ENCODE data around the gene STX1B.

Gene STX1B

DNA sequence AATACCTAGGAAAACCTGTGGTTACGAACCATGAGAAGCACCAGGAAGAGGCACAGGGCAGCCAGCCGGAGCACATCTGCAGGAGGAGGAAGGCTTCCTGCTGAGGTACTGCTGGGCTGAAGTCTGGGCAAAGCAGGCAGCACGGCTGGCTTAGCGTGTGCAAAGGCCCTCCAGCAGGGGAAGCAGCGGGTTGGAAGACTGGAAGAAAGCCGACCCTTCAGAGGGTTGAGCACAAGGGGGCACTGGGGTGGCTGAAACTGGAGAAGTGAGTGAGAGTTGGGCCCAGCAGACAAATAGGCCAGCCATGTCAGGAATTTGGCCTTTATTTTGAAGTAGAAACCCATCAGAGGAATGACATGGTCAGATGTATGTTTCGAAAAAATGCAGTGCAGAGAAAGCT, 37.6 kb downstream of the STX1B start:
- DNase-seq, result no peak

DNA sequence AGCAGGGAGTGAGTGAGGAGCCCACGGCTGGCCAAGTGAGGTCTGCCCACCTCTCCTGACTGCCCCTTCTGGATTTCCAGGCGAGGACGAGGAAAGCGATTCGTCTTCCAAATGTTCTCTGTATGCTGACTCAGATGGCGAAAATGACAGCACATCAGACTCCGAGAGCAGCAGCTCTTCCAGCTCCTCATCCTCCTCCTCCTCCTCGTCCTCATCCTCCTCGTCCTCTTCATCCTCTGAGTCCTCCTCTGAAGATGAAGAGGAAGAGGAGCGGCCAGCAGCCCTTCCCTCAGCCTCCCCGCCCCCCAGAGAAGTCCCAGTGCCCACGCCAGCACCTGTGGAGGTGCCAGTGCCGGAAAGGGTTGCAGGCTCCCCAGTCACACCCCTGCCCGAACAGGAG, 39.1 kb downstream of the STX1B start:
- DNase-seq, result no peak

DNA sequence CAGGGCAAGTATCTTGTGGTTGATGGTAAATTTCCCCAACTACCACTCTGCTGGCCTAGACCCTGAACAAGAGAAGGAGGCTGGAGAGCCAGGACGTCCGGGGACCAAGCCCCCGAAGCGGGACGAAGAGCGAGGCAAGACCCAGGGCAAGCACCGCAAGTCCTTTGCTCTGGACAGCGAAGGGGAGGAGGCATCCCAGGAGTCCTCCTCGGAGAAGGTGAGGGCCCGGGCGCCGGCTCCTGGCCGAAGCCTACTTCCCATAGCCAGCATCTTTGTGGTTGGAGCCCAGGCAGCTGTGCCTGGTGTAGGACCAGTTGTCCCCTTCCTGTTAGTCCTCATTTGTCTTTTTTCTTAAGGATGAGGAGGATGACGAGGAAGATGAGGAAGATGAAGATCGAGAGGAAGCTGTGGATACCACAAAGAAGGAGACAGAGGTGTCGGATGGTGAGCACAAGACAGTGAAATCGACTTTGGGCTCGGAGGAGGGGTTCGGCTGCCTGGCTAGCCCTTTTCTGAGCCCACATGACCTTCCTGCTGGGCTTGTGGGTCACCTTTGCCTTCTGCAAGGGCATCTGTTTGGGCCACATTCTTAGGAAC, 41.1 kb downstream of the STX1B start:
- DNase-seq, result no peak

DNA sequence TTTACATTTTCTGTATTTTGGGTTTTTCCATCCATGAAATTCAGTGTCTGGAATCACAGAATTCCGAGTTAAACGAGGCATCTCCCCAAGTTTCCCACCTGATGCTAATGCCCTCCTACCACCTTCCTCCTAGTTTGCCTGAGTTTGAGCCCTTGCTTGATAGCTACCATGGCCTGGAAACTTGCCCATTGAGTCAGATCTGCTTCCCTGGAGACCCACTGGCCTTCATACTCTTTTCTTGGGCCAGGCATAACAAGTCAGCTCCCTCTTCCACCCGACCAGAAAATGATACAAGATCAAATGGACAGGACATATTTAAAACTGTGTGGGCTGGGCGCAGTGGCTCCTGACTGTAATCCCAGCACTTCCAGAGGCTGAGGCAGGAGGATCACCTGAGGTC, 42.6 kb downstream of the STX1B start:
- DNase-seq, result no peak

DNA sequence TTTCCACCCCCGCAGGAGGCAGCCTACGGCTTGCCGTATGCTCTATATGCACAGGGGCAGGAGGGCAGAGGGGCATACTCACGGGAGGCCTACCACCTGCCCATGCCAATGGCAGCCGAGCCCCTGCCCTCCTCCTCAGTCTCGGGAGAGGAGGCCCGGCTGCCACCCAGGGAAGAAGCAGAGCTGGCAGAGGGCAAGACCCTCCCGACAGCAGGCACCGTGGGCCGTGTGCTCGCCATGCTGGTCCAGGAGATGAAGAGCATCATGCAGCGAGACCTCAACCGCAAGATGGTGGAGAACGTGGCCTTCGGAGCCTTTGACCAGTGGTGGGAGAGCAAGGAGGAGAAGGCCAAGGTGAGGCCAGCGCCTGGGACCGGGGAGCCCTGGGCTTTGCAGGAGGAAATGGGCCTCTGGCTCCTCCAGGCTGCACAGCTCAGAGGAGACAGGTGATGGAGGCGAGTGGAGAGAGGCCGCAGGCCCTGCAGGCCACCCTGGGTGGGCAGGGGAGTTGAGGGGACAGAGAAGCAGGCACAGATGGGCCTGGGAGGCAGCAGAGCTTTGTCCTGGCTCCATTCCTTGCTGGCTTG, 44.3 kb downstream of the STX1B start:
- no peak for DNase-seq

DNA sequence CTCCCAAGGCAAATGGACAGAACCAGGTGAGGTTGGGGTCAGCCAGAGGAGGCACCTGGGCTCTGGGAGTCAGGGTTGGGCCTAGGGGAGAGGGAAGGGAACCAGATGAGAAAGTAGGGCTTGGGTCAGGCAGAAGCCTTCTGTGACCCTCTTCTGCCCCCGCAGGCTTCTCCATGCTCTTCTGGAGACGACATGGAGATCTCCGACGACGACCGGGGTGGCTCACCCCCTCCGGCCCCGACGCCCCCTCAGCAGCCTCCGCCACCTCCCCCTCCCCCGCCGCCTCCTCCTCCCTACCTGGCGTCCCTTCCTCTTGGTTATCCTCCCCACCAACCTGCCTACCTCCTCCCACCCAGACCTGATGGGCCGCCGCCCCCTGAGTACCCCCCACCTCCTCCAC, 45.0 kb downstream of the STX1B start:
- DNase-seq, result no peak

DNA sequence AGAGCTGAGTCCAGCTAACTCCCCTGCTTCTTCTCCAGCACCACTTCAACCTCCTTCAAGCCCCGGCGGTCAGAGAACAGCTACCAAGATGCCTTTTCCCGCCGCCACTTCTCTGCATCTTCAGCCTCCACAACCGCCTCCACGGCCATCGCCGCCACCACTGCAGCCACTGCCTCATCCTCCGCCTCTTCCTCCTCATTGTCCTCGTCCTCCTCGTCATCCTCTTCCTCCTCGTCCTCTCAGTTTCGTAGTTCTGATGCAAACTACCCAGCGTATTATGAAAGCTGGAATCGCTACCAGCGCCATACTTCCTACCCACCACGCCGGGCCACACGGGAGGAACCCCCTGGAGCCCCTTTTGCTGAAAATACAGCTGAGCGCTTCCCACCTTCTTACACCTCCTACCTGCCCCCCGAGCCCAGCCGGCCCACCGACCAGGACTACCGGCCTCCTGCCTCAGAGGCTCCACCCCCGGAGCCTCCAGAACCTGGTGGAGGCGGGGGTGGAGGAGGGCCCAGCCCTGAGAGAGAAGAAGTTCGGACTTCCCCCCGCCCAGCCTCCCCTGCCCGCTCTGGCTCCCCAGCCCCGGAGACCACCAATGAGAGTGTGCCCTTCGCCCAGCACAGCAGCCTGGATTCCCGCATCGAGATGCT, 45.7 kb downstream of the STX1B start:
- DNase-seq, result no peak

DNA sequence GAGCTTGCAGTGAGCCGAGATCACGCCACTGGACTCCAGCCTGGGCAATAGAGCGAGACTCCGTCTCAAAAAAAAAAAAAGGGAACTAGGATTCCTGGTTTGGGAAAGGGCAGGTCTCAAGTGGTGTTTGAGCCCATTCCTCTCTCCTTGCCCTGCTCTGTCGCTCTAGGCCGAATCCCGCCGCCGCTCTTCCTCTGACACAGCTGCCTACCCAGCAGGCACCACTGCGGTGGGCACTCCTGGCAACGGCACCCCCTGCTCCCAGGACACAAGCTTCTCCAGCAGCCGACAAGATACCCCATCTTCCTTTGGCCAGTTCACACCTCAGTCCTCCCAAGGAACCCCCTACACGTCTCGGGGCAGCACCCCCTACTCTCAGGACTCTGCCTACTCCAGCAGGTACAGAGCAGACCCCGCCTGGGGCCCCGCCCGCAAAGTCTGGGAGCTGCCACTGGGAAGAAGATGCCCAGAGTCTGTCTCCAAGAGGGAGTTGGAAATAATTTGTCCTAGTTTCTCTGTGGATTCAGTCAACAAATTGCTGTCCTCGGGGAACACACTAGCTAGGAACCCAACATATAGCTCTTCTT, 46.4 kb downstream of the STX1B start:
- no peak for DNase-seq

DNA sequence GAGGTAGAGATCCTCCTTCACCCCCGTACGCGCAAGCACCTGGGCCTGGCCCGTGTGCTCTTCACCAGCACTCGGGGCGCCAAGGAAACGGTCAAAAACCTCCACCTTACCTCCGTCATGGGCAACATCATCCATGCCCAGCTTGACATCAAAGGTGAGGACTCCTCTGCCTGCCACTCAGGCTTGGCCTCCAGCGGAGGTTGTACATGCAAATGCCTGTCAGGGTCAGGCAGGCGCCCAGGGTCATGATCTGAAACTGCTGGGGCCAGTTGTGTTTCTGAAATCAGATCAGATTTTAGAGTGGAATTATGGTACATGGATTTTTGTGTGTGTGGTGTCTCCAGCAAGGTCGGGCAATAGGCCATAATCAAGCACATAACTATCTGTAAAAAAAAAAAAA, 49.1 kb downstream of the STX1B start:
- DNase-seq, result no peak

DNA sequence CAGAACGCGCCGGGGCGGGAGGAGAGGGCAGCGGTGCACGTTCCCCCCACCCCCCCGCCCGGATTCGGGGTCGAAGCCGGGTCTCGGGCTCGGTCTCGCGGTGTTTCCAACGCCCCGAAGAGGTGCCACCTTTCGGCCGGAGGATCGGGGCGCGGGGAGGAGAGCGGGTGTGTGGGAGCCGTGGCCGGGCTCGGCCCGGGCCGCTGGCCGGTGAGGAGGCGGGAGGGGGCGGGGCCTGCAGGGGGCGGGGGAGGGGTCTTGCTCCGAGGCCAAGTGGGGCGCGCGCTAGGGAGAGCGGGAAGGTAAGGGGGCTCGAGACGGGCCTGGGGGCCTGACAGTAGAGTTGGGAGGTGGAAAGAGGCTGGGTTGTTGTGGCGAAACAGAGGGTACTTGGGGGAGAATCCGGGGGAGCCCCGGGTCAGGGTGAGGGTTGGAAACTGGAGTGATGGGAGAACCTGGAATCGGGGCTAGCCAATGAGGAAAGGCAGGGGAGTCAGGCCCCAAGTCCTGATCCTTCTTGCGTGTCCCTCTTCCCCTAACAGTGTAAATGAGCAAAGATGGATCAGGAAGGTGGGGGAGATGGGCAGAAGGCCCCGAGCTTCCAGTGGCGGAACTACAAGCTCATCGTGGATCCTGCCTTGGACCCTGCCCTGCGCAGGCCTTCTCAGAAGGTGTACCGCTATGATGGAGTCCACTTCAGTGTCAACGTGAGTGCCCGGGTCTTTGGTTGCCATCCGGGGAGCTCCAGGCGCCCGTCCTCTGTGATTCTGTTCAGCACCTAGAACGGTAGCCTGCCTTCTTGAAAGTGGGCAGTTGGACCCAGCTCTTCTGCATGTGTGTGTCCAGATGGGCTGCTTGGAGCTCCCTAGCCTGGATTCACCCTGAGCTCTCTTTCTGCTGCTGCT, 52.0 kb downstream of the STX1B start:
- DNase-seq, result no peak

DNA sequence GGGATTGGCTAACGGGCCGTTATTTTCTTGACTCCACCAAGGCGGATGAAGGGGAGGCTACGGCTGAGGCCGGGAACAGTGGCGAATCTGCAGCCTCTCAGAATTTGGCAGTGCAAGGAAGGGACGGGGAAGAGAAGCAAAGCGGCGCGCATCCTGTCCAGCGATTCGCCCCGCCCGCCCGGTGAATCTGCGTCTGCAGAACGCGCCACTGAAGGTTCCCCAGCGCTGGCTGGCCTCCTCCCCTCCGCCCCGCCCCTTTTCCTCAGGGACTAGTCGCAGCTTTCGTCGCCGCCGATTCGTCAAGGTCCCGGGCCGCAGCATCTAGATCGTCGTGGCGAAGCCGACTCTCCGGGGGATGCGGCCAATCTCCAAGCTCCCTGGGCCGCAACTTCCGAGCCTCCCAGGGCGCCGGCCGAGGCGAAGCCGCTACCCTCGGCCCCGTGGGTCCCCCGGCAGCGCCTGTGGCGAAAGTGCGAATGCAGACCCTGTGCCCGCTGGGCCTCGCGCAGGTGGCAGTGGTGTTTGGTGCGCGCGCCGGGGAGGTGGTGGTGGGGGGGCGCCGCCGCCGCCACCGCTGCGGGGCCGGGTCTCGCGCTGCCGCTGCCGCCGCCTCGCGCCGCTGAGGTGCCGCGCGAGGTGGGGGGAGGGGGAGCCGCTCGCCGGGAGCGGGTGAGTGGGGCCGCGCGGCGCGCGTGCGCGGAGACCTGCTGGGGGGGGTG, 52.8 kb downstream of the STX1B start, which contains the start of gene SETD1A:
Gene SETD1A (plus strand): TSS at position 299 of the 719 bp plus-strand sequence. CDS start 978 bp downstream, outside the sequence.
- DNase-seq, result peak; percentile 98

DNA sequence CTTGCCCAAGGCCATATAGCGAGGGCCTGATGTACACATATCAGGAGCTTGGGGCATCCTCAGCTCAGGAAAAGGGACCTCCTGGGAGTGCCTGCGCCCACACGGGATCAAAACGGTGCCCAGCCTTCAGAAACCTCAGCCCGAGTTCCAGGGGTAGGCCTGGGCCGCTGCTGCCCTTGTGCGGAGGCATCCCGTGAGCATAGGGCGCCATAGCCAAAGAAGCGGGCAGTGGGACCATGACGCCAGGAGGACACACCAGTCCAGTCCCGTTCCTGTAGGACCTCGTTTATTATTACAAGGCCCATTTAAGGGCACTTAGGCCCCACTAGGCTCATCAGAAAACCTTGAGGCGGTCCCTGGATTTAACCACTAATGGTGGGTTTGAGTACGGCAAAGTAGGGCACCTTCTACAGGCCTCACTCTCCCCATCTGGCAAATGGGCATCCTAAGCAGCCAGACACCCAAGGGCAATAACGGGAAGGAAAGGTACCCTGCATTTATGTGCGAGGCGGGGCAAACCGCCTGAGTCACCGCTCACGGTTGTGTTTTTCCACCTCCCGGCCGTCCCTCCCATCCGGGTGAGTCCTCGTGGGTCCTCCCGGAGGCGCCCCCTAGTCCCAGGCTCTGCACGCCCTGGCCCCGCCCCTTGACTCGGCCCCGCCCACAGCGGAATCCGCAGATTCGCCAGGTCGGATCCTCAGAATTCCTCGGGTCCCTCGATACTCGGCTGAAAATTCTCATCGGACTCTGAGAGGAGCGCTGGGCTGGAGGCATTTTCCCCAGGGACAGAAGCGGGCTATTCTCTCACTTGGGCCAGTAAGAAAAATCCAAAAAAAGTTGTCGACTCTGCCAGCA, 53.6 kb downstream of the STX1B start:
- peak; percentile 96 for DNase-seq

DNA sequence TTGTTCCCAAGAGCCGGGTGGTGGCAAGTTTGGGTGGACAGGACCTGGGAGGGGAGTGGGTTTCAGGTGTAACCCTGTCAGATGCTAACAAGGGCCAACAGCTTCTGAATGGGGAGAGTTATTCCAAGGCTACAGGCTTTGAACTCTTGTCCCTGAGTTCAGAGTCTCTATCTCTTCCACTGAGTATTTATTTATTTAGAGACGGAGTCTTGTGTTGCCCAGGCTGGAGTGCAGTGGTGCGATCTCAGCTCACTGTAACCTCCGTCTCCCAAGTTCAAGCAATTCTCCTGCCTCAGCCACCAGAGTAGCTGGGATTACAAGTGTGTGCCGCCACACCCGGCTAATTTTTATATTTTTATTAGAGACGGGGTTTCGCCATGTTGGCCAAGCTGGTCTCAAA, 55.4 kb downstream of the STX1B start:
- DNase-seq, result no peak

DNA sequence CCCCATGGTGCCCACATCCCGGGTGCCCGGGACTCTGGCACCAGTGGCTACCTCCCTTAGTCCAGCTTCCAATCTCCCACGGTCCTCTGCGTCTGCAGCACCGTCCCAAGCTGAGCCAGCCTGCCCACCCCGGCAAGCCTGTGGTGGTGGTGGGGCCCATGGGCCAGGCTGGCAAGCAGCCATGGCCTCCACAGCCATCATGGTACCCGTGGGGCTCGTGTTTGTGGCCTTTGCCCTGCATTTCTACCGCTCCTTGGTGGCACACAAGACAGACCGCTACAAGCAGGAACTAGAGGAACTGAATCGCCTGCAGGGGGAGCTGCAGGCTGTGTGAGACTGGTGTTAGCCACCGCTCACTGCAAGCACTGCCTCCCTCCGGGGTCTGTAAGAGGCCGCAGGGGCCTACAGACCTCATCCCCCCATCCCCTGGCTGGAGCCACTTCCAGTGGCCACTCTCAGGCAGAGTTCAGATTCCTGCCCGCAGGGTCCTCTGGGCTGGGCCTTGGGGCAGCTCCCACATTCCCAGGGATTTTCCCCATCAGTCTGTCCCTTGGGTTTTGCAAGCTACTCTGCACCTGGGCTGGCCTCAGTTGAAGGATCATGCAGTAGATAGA, 56.8 kb downstream of the STX1B start:
- peak; percentile 79 for DNase-seq

DNA sequence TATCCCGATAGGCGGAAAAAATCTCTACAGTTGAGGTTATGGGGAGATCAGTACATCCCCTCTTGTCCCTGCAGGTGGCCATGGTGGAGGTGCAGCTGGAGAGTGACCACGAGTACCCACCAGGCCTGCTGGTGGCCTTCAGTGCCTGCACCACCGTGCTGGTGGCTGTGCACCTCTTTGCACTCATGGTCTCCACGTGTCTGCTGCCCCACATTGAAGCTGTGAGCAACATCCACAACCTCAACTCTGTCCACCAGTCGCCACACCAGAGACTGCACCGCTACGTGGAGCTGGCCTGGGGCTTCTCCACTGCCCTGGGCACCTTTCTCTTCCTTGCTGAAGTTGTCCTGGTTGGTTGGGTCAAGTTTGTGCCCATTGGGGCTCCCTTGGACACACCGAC, 57.3 kb downstream of the STX1B start:
- no peak for DNase-seq

DNA sequence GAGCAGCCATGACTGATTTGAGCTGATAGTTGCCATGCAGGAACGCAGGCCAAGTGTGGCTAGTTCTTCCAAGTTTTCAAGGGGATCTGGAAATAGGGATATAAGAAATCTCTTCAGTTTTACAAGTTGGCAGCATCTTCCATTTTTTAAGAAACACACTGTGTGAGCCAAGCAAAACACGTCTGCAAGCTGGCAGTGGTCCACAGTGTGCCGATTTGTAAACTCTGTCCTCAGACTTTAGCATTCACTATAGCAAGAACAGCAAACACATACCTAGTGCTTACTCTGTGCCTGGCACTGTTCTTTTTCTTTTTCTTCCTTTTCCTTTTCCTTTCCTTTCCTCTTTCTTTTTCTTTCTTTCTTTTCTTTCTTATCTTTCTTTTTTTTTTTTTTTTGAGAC, 58.7 kb downstream of the STX1B start:
- DNase-seq, result no peak

DNA sequence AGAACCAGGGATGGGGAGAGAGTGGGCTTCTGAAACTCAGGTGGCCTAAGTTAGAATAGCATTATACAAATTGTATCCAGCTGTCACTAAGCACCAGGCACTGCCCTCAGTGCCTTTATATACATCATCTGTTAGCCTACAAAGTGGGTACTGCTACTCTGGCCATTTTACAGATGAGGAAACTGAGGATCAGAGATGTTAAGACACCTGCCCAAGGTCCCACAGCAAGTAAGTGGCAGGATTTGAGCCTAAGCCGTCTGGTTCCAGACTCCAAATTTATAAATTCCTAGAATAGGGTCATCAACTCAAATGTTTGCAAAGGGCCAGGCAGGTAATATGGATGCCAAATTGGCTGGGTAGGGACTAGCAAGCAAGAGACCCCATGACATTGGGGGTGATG, 59.2 kb downstream of the STX1B start:
- no peak for DNase-seq

DNA sequence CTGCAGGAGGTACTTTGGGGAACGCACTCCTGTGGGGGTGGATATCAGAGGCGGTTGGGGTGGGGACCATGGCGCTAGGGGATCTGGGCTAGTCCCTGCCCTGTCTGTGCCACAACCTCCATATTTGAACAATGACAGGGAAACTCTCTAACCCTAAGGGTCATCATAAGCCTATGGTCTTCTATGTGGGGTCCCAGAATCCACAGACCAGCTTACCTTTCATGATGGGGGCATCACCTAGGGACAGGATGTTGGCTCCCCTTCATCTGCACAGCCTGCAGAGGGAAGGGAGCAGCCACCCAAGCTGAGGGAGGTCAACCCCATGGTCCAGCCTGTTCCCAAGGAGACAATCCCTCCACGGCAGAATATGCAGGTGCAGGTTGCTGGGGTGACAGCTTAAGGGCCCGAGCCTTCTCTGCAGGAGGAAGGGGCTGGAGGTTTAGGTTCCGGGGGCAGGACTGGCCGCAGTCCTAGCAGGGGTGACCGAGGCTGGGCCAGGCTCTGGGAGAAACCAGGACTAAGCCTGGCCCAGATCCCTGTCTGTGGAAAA, 59.8 kb downstream of the STX1B start:
- no peak for DNase-seq

DNA sequence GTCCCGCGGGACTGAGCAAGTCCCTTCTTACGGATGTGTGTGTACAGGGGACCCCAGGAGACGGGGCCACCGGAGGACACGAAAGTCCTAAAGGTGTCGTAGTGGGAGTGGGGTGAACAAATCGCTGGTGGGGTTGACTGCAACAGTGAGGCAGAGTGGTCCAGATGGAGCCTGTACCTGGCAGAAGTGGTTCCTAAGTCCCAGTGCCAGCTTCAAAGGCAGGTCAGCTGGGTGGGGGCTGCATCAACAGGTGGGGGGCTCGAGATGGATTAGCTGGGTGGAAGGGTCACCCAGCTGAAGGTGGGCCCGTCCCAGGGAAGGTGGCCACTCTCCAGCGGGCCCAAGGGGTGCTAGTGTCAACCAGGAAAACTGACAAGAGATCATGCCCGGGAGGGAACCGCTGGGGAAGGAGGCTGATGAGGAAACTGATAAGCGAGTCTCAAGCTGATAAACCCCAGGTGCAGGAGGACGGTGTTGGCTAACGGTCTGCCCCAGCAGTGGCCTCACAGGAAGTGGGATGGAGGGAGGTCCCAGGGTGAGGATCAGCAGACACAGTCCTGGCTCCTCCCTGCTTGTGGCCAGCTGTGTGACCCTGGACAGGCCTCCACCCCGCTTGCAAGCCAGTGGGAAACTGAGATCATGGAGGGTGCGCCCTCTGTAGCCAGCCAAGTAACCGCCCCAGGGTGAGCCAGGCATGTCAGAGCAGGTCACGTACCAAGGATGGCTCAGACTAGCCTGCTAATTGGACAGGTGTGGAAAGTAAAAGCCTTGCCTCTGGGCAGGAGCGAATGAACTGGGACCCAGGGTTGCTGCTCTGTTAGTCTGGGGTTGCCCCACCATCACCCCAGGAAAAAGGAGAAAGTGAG, 60.6 kb downstream of the STX1B start:
- peak; percentile 66 for DNase-seq

Measured in activated CD4-positive, alpha-beta T cell treated with anti-CD3 and anti-CD28 coated beads for 48 hours (primary cell).